Progenitor cell of endocrine pancreas (in vitro differentiated cells): ENCODE measurements around the gene TBXAS1. TPM values are rescaled to one million over a fixed set of nuclear protein-coding genes. Genes with fewer than 3 reads are reported as not detected.

ENCODE experiments used
- DNase-seq: peaks from one replicate; pipeline ENCODE4 v3.0.0; 2021; ENCODE audit warnings: low spot score; ENCODE audit not compliant: unreplicated experiment
- H3K27ac Mint-ChIP-seq: 2 replicates; pipeline ENCODE4 v1.8.0; 2021; ENCODE audit warnings: mild to moderate bottlenecking, moderate library complexity, mixed read lengths
- H3K27me3 Mint-ChIP-seq: 2 replicates; pipeline ENCODE4 v1.8.0; 2021; ENCODE audit warnings: mixed read lengths
- H3K36me3 Mint-ChIP-seq: 2 replicates; pipeline ENCODE4 v1.8.0; 2022; ENCODE audit warnings: mixed read lengths; ENCODE audit not compliant: insufficient read depth
- H3K4me1 Mint-ChIP-seq: 2 replicates; pipeline ENCODE4 v1.8.0; 2021; ENCODE audit warnings: low read depth, mixed read lengths
- H3K4me3 Mint-ChIP-seq: 2 replicates; pipeline ENCODE4 v1.8.0; 2021; ENCODE audit warnings: low read depth, mild to moderate bottlenecking, moderate library complexity, mixed read lengths
- H3K9me3 Mint-ChIP-seq: 2 replicates; pipeline ENCODE4 v1.8.0; 2021; ENCODE audit warnings: low read depth, mixed read lengths
- CTCF ChIP-seq: fragments of 200-600 bp; sonication (generic); IDR thresholded peaks from one replicate; pipeline ENCODE4 v1.5.0; 2021; ENCODE audit warnings: antibody characterized with exemption, mild to moderate bottlenecking; ENCODE audit not compliant: unreplicated experiment
- total RNA-seq: library from RNA; stranded (reverse); gene quantifications from 2 replicates; pipeline ENCODE4 v1.2.1, GENCODE V29; 2021

The TBXAS1 gene
- total RNA-seq, 1 donor from 2014 or later, result 10.4 TPM

DNA sequence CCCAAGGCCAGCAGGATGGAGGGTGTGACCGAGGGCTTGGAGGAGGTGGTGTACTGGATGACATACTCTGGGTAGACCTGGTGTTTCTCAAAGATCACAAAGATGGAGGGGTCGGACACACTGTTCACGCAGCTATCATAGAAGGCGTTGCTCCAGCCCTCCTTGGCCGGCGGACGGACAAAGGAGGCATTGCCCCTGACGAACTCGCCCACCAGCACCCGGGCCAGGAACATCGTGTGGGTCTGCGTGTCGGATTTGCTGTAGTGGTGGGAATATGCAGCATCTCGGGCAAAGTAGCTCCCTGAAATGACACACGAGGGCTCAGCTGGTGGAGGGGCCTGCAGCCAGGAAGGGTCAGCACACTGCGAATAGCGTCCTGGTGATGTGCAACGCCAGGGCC, 195.5 kb downstream of the TBXAS1 start:
- no peak overlapping the region for H3K27ac Mint-ChIP-seq
- no peak for DNase-seq
- H3K36me3 Mint-ChIP-seq, result no peaks in the 10 kb centered on the region
- H3K9me3 Mint-ChIP-seq, result no peaks in the 10 kb centered on the region
- H3K4me3 Mint-ChIP-seq, result no peak overlapping the region
- TF ChIP-seq CTCF, result no peak
- no peaks in the 10 kb centered on the region for H3K4me1 Mint-ChIP-seq
- peaks cover 18% of the 10 kb centered on the region for H3K27me3 Mint-ChIP-seq

DNA sequence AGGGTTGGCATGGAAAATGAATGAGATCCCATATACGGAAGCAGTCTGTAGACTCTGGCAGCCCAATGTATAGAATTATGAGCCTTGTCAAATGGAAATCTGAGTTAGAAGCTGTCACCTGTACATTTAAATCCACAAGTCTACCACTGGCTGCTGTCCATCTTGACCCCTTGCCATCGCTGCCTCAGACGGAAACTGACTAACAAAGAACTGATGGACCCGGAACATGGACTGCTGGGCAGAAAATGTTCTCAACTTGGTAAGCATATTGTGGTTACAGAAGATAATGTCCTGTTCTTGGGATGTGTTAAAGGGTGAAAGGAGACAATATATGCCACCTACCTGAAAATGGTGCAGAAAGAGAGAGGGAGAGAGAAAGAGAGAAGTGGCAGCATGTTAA, 196.2 kb downstream of the TBXAS1 start:
- H3K4me1 Mint-ChIP-seq, result no peaks in the 10 kb centered on the region
- TF ChIP-seq CTCF, result no peak
- H3K9me3 Mint-ChIP-seq, result no peaks in the 10 kb centered on the region
- H3K27ac Mint-ChIP-seq, result no peak overlapping the region
- H3K4me3 Mint-ChIP-seq, result no peak overlapping the region
- peaks cover 14% of the 10 kb centered on the region for H3K27me3 Mint-ChIP-seq
- no peaks in the 10 kb centered on the region for H3K36me3 Mint-ChIP-seq
- no peak for DNase-seq

- Mint-ChIP-seq H3K9me3 (no peaks in the 10 kb centered on the region), H3K4me3 (no peak overlapping the region), H3K4me1 (no peaks in the 10 kb centered on the region), H3K36me3 (no peaks in the 10 kb centered on the region), H3K27me3 (peaks cover 14% of the 10 kb centered on the region), H3K27ac (no peak overlapping the region)
- no peak for DNase-seq
- no peak for TF ChIP-seq CTCF
These were observed 196.9 kb downstream of the TBXAS1 start for GRCh38 chr7:140025814-140026433.

DNA sequence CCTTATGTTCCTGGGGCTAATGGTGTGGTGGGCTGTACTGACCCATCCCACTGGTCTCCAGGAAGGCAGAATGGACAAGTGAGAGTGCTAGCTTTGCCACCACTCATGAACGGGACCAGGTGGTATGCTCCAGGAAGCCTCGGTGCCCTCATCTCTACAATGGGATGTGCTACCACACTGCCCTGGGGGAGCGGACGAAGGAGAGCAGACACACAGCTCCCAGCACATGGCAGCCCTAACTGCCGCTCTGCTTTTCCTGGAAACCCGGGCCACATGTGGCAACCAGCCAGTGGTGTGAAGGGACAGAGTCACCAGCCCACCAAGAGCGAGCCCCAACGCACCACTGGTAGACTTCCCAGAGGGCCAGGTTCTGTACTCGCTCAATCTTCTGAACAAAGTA, 197.9 kb downstream of the TBXAS1 start:
- no peaks in the 10 kb centered on the region for H3K4me1 Mint-ChIP-seq
- no peak for TF ChIP-seq CTCF
- H3K36me3 Mint-ChIP-seq, result no peaks in the 10 kb centered on the region
- H3K4me3 Mint-ChIP-seq, result no peak overlapping the region
- H3K27me3 Mint-ChIP-seq, result peaks cover 12% of the 10 kb centered on the region
- DNase-seq, result no peak
- H3K9me3 Mint-ChIP-seq, result no peaks in the 10 kb centered on the region
- no peak overlapping the region for H3K27ac Mint-ChIP-seq

- no peak for TF ChIP-seq CTCF
- Mint-ChIP-seq H3K9me3 (no peaks in the 10 kb centered on the region), H3K4me3 (no peak overlapping the region), H3K27me3 (peaks cover 7% of the 10 kb centered on the region), H3K27ac (no peak overlapping the region), H3K36me3 (no peaks in the 10 kb centered on the region), H3K4me1 (no peaks in the 10 kb centered on the region)
- no peak for DNase-seq
These were observed 198.8 kb downstream of the TBXAS1 start for GRCh38 chr7:140027858-140028257.
